Measurements from ENCODE around the gene NACC2. TPM values are rescaled to one million over a fixed set of nuclear protein-coding genes. Genes with fewer than 3 reads are reported as not detected.

The NACC2 gene
- total and polyA plus RNA-seq, 2 of the 8 experiments (the other 6 are each of a cell fraction or from before 2014, with no cell fraction given), result 8.3 to 14.0 TPM

DNA sequence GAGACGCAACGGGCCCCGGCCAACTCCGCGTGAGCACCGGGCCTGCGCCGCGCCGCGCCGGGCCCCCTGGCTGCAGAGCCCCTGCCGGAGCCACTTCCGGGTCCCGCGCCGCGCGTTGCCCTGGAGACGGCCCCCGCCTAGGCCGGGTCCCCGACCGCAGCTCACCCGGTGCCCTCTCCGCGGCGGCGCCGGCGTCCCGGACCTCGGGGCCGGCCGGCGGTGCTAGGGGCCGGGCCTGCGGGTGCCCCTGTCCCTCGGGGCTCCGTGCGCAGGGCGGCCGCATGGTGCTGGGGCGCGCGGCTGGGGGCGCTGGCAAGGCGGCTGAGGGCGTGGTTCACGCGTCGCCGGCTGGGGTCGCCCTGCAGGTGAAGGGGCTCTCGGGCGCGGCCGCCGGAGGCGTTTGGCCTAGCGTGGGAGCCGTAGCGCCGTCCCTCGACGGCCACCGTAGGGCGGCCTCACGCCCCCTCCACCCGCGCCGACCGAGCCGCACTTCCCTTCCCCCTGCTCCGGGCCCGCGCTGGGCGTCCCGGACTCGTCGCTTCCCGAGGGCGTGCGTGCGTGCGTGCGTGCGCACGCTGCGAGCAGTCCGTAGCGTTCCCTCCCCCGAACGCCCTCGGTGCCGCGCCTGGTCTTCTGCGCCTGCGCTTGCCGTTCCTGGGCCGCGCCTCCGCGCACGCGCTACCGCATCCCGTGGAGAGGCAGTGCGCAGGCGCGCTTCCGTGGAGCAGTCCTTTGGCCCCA lies 23.4 kb upstream of the NACC2 start, which contains the start of gene TMEM250:
Gene TMEM250 (minus strand): TSS at position 556 of the 741 bp plus-strand sequence. CDS start 1,975 bp downstream, outside the sequence.
- Histone ChIP-seq H2BK12ac (ENCODE audit: low read depth, low read length) (no peak within 1 kb of the TSS), H3K27ac (ENCODE audit: low read depth, low read length) (peak within 1 kb of the TSS; percentile 65), H3K23me2 (ENCODE audit: low read depth, low read length) (no peaks in the 10 kb centered on the region; the same call in 1 of the 2 replicates), H3K56ac (replicated peaks; ENCODE audit: insufficient read length, low read depth, low read length) (peak within 1 kb of the TSS; percentile 77), H3K79me2 (ENCODE audit: control insufficient read depth in 1 of 2, insufficient read depth in 2 of 2, low read length in 2 of 2) (peaks cover 0 to 7% of the 10 kb centered on the region in 2 experiments; a peak in 1 of 4 replicates), H3K4me2 (ENCODE audit: insufficient read depth in 1 of 2, low read depth in 2 of 2, low read length in 2 of 2) (peak within 1 kb of the TSS; percentile 63 to 75), H2BK20ac (ENCODE audit: low read length) (no peak within 1 kb of the TSS), H3K18ac (ENCODE audit: extremely low read depth, low read length) (peak within 1 kb of the TSS; percentile 78), H4K8ac (ENCODE audit: extremely low read depth, insufficient read depth, low read length) (peak within 1 kb of the TSS; percentile 88), H3K4ac (replicated peaks; ENCODE audit: insufficient read length, low read depth, low read length) (peak within 1 kb of the TSS; percentile 53), H2AFZ (ENCODE audit: low read length) (no peak within 1 kb of the TSS), H2BK5ac (ENCODE audit: low read depth, low read length) (peak within 1 kb of the TSS; percentile 78; the same call in 1 of the 2 replicates), H2BK120ac (replicated peaks; ENCODE audit: low read depth, low read length) (no peak within 1 kb of the TSS), H4K5ac (ENCODE audit: insufficient read length, low read depth, low read length) (peak within 1 kb of the TSS; percentile 57), H3K79me1 (ENCODE audit: low read depth, low read length) (0 out of 2 replicates have a peak, but pooled peaks cover 3% of the 10 kb centered on the region), H3K9me3 (ENCODE audit: insufficient read depth in 2 of 2, low read depth in 1 of 2, low read length in 1 of 2) (no peaks in the 10 kb centered on the region), H3K4me3 (ENCODE audit: extremely low read depth in 1 of 4, insufficient read depth in 2 of 4, low read depth in 3 of 4, low read length in 4 of 4) (peak within 1 kb of the TSS; percentile 50 to 79 (median 56)), H3K4me1 (replicated peaks in 1 of 4; ENCODE audit: control insufficient read depth in 3 of 4, insufficient read depth in 4 of 4, low read length in 3 of 4) (peaks cover 0 to 15% (median 7%) of the 10 kb centered on the region in 4 experiments; a peak in 6 of 7 replicates), H2AK5ac (ENCODE audit: low read depth, low read length) (no peak within 1 kb of the TSS), H3K14ac (ENCODE audit: insufficient read length) (no peak within 1 kb of the TSS), H4K91ac (replicated peaks; ENCODE audit: insufficient read length, low read length) (peak within 1 kb of the TSS; percentile 80), H2BK15ac (ENCODE audit: low read length) (no peak within 1 kb of the TSS), H3K36me3 (ENCODE audit: control insufficient read depth in 2 of 4, insufficient read depth in 4 of 4, low read length in 3 of 4) (peaks cover 0 to 12% (median 4%) of the 10 kb centered on the region in 4 experiments; a peak in 5 of 8 replicates), H3K23ac (ENCODE audit: insufficient read length) (no peak within 1 kb of the TSS), H4K20me1 (replicated peaks in 1 of 2; ENCODE audit: control insufficient read depth in 1 of 2, insufficient read depth in 2 of 2, low read length in 2 of 2) (peaks cover 0 to 5% of the 10 kb centered on the region in 2 experiments), H3K27me3 (replicated peaks in 1 of 4; ENCODE audit: control insufficient read depth in 3 of 4, extremely low read depth in 1 of 4, insufficient read depth in 3 of 4, low read length in 3 of 4) (no peaks in the 10 kb centered on the region), H3K9ac (replicated peaks in 1 of 4; ENCODE audit: extremely low read depth in 1 of 4, low read depth in 3 of 4, low read length in 3 of 4) (peak within 1 kb of the TSS in 3 of 4 experiments; percentile 51 to 64 (median 55); a peak in 5 of 7 replicates)
- FAIRE-seq (no peak), DNase-seq (ENCODE audit: low read depth in 1 of 2, low spot score in 2 of 2) (peak; percentile 87 to 94)
- 2% methylated on average over 91 of the region's 112 CpGs; no CpG with 5 or more reads in 1 of the 2 experiments for WGBS, 2 experiments (ENCODE audit: extremely low coverage in 1 of 2, insufficient coverage in 1 of 2, insufficient read length in 1 of 2, insufficient replicate concordance in 2 of 2, low coverage in 1 of 2, low lambda C conversion rate in 2 of 2, missing lambda C conversion rate in 1 of 2)
- POLR2A ChIA-PET (ENCODE audit: partially characterized antibody), result interaction anchor here (0.6 to 4.5 kb wide), 14 partner anchors 13 to 210 kb away, joined by 3 to 40 read pairs (median 3); partner anchors contain the start of genes NACC2 and UBAC1
- CTCF ChIA-PET (ENCODE audit: partially characterized antibody), result interaction anchor here (0.8 to 2.5 kb wide), 7 partner anchors 14 to 158 kb away, joined by 3 to 16 read pairs (median 6); no protein-coding TSS in a partner anchor
- TF ChIP-seq CHD1 (IDR thresholded peaks at IDR 0.05; ENCODE audit: low read depth, low read length) (no peak), SP1 (IDR thresholded peaks at IDR 0.05; ENCODE audit: low read depth, low read length) (no peak), NRF1 (IDR thresholded peaks at IDR 0.05; ENCODE audit: low read depth, low read length) (peak; percentile 94)
- TF ChIP-seq, protein P1, sequence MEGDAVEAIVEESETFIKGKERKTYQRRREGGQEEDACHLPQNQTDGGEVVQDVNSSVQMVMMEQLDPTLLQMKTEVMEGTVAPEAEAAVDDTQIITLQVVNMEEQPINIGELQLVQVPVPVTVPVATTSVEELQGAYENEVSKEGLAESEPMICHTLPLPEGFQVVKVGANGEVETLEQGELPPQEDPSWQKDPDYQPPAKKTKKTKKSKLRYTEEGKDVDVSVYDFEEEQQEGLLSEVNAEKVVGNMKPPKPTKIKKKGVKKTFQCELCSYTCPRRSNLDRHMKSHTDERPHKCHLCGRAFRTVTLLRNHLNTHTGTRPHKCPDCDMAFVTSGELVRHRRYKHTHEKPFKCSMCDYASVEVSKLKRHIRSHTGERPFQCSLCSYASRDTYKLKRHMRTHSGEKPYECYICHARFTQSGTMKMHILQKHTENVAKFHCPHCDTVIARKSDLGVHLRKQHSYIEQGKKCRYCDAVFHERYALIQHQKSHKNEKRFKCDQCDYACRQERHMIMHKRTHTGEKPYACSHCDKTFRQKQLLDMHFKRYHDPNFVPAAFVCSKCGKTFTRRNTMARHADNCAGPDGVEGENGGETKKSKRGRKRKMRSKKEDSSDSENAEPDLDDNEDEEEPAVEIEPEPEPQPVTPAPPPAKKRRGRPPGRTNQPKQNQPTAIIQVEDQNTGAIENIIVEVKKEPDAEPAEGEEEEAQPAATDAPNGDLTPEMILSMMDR (IDR thresholded peaks at IDR 0.05; ENCODE audit: control extremely low read depth in 1 of 3, insufficient read depth in 1 of 3, low read depth in 1 of 3, low read length in 3 of 3), result peak in 1 of 3 experiments; percentile 39; a peak in 2 of 4 replicates
- TF ChIP-seq, protein P2, sequence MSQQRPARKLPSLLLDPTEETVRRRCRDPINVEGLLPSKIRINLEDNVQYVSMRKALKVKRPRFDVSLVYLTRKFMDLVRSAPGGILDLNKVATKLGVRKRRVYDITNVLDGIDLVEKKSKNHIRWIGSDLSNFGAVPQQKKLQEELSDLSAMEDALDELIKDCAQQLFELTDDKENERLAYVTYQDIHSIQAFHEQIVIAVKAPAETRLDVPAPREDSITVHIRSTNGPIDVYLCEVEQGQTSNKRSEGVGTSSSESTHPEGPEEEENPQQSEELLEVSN (IDR thresholded peaks at IDR 0.05), result peak; percentile 71
